Measurements from ENCODE around the gene YJEFN3. TPM values are rescaled to one million over a fixed set of nuclear protein-coding genes. Genes with fewer than 3 reads are reported as not detected.

YJEFN3 gene
- total RNA-seq, 2 donors from 2014 or later = 8.1 to 19.3 TPM

- 95% methylated on average over 23 of the region's 23 CpGs for WGBS
- no peak overlapping the region for H3K27ac ChIP-seq
- intact Hi-C loops (cut with DNase I) = no loop called here
- H3K36me3 ChIP-seq = no peaks in the 10 kb centered on the region
- no peak for DNase-seq (ENCODE audit: low spot score)
- H3K4me1 ChIP-seq (replicated peaks) = peaks cover 5% of the 10 kb centered on the region
- no peak overlapping the region for H3K4me3 ChIP-seq
- no peaks in the 10 kb centered on the region for H3K9me3 ChIP-seq
- H3K27me3 ChIP-seq (replicated peaks; ENCODE audit: insufficient read depth) = peaks cover 7% of the 10 kb centered on the region
- TF ChIP-seq POLR2AphosphoS5 (IDR thresholded peaks at IDR 0.05) (no peak), CTCF (IDR thresholded peaks at IDR 0.05) (no peak), POLR2A (IDR thresholded peaks at IDR 0.05) (no peak)
Measured at GRCh38 chr19:19545707-19546106, 17.0 kb downstream of the YJEFN3 start.

GRCh38 chr19:19546751-19547162 lies 18.0 kb downstream of the YJEFN3 start:
- H3K4me1 ChIP-seq (replicated peaks) = no peaks in the 10 kb centered on the region
- H3K27me3 ChIP-seq (replicated peaks; ENCODE audit: insufficient read depth) = peaks cover 2% of the 10 kb centered on the region
- intact Hi-C loops (cut with DNase I) = no loop called here
- WGBS = 63% methylated on average over 19 of the region's 19 CpGs
- H3K36me3 ChIP-seq = no peaks in the 10 kb centered on the region
- DNase-seq (ENCODE audit: low spot score) = no peak
- H3K9me3 ChIP-seq = no peaks in the 10 kb centered on the region
- no peak overlapping the region for H3K4me3 ChIP-seq
- TF ChIP-seq CTCF (IDR thresholded peaks at IDR 0.05) = no peak
- no peak for TF ChIP-seq POLR2AphosphoS5 (IDR thresholded peaks at IDR 0.05)
- TF ChIP-seq POLR2A (IDR thresholded peaks at IDR 0.05) = no peak
- no peak overlapping the region for H3K27ac ChIP-seq

- Histone ChIP-seq H3K4me1 (replicated peaks) (no peaks in the 10 kb centered on the region), H3K36me3 (no peaks in the 10 kb centered on the region), H3K27ac (no peak overlapping the region), H3K27me3 (replicated peaks; ENCODE audit: insufficient read depth) (peaks cover 2% of the 10 kb centered on the region), H3K4me3 (no peak overlapping the region), H3K9me3 (no peaks in the 10 kb centered on the region)
- no peak for DNase-seq (ENCODE audit: low spot score)
- intact Hi-C loops (cut with DNase I) = no loop called here
- no peak for TF ChIP-seq POLR2A (IDR thresholded peaks at IDR 0.05)
- TF ChIP-seq POLR2AphosphoS5 (IDR thresholded peaks at IDR 0.05) = no peak
- no peak for TF ChIP-seq CTCF (IDR thresholded peaks at IDR 0.05)
- WGBS = 42% methylated on average over 14 of the region's 15 CpGs
Measured at GRCh38 chr19:19547674-19548336, 19.1 kb downstream of the YJEFN3 start.

GRCh38 chr19:19548915-19549759 lies 20.4 kb downstream of the YJEFN3 start:
- Histone ChIP-seq H3K36me3 (no peaks in the 10 kb centered on the region), H3K27me3 (replicated peaks; ENCODE audit: insufficient read depth) (peaks cover 2% of the 10 kb centered on the region), H3K27ac (no peak overlapping the region), H3K4me1 (replicated peaks) (no peaks in the 10 kb centered on the region), H3K4me3 (no peak overlapping the region), H3K9me3 (no peaks in the 10 kb centered on the region)
- no peak for DNase-seq (ENCODE audit: low spot score)
- intact Hi-C loops (cut with DNase I) = no loop called here
- 65% methylated on average over 13 of the region's 13 CpGs for WGBS
- TF ChIP-seq POLR2AphosphoS5 (IDR thresholded peaks at IDR 0.05) (no peak), POLR2A (IDR thresholded peaks at IDR 0.05) (no peak), CTCF (IDR thresholded peaks at IDR 0.05) (no peak)

Measured in prostate gland (tissue), 2 donors.